GM15510 (cell line): ENCODE results near the gene BAAT.
"Not testable (repeated sequence)": the region's sequence is repeated elsewhere in the genome, so short reads cannot be mapped to it uniquely, and the experiment has no call there.

Source experiments
- POLR2A ChIP-seq: IDR thresholded peaks from 3 replicates; pipeline ENCODE4 v1.6.1; 2011; ENCODE audit warnings: borderline replicate concordance; ENCODE audit not compliant: insufficient read length; ENCODE audit errors: extremely low read depth

BAAT gene

DNA sequence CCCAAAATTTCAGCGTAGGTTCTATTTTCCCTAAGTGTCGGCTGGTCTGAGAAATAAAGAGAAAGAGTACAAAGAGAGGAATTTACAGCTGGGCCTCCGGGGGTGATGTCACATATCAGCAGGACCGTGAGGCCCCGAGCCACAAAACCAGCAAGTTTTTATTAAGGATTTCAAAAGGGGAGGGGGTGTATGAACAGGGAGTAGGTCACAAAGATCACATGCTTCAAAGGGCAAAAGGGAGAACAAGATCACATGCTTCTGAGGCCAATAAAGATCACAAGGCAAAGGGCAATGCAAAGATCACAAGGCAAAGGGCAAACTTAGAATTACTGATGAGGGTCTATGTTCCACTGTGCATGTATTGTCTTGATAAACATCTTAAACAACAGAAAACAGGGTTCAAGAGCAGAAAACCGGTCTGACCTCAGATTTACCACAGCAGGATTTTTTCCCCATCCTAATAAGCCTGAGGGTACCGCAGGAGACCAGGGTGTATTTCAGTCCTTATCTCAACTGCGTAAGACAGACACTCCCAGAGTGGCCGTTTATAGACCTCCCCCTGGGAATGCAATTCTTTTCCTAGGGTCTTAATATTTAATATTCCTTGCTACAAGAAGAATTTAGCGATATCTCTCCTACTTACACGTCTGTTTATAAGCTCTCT is at the start of gene BAAT:
TSS of gene BAAT (minus strand) at position 134 of the 664 bp plus-strand sequence. CDS start 13,602 bp downstream, outside the sequence.
- not testable (repeated sequence) for TF ChIP-seq POLR2A

DNA sequence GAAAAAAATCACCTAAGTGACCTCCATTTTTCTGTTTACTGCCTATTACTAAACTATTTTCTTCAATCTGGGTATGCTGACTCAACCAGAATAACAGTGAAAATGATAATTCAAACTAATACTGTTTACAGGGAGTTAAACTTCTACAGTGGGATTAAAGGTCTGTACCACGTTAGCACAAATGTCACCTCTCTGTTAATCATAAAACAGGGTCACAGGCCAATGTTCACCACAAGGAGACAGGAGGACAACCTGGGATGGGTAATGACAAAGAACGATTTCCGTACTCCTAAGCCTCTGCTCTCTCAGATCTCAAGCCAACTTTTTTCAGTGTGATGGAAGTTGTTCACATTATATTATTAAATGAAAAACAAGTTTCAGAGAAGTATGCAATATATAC is 48.4 kb upstream of the BAAT start:
- no peak for TF ChIP-seq POLR2A

- no peak for TF ChIP-seq POLR2A
Measured at GRCh38 chr9:101432740-101433139, 47.9 kb upstream of the BAAT start.

- TF ChIP-seq POLR2A, result no peak
Measured at GRCh38 chr9:101432171-101432570, 47.4 kb upstream of the BAAT start.

- TF ChIP-seq POLR2A, result no peak
Measured at GRCh38 chr9:101429736-101430135, 44.9 kb upstream of the BAAT start.

- TF ChIP-seq POLR2A, result no peak
Measured at GRCh38 chr9:101428909-101429308, 44.1 kb upstream of the BAAT start.

- no peak for TF ChIP-seq POLR2A
Measured at GRCh38 chr9:101427957-101428655, 43.3 kb upstream of the BAAT start.

GRCh38 chr9:101427358-101427757 is 42.6 kb upstream of the BAAT start:
- no peak for TF ChIP-seq POLR2A

DNA sequence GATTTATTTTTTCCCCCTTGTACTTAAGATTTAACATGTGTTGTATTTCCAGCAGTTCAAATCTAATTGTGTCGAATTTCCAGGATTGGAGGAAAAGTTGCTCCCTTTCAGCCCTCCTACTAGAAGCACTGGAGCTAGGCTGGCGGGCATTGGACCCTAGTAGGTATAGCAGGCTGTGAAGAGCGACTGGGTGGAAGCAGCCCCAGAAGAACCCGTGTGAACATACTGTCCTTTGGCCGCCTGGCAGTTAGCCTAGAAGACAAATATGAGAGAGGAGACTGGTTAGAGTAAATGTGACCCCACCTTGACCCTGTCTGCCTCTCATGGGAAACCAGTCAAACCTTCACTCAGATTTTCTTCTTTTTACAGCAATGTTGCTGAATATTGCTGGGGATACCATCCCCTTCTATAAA is 36.9 kb upstream of the BAAT start:
- TF ChIP-seq POLR2A, result no peak

DNA sequence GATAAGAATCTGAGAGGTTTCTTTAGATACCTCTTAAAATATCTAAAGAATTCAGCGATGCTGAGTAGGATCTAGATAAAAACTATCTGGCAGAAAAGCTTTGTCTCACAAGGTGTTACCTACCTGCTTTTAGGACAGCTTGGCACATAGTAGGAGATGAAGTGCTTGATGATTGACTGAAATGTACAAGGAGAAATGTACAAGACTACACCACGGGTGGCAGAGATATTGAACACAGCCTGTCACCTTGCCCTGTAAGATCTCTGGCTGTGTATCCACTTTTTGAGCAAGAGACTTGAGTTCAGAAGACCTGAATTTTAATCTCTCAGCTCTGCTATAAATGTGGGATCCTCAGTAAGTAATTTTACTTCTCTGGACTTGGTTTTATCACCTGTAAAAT is 35.1 kb upstream of the BAAT start:
- TF ChIP-seq POLR2A, result no peak

GRCh38 chr9:101418518-101419430 is 34.0 kb upstream of the BAAT start:
- TF ChIP-seq POLR2A, result no peak

DNA sequence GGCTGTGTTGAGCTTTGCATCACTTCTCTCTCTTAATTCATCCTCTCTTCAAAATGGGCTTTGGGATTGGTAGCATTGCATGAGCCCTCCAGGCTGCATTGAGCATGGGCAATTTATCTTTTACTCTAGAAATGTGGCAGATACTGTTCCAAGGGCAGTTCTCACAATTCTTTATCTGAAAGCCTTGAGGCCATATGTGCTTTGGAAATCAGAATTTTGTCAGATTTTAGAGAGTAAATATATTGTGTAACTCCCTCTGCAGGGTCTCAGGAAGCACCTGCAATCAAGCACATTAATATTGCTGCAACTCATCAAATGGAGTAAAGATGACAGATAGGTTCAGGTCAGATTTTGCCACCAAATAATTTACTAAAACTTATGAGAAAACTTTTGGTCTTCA is 33.2 kb upstream of the BAAT start:
- TF ChIP-seq POLR2A, result no peak

- no peak for TF ChIP-seq POLR2A
Measured at GRCh38 chr9:101417389-101417788, 32.6 kb upstream of the BAAT start.

DNA sequence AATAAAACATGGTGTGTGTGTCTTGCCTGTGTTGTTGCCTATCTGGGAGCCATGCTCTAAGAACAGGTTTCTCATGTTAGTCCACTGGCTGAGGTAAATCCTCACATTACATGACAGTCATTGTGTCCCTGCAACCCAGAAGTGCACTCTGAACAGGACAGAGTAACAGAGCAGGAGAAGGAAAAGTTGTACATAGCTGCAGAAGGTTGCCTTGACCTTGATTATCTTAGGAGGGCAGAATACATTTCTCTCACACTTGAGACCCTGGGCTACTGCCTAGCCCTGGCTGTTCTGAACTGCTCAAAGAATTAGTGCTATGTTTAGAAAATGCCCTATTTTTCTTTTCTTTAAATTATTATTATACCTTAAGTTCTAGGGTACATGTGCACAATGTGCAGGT is 30.8 kb upstream of the BAAT start:
- no peak for TF ChIP-seq POLR2A

- no peak for TF ChIP-seq POLR2A
Measured at GRCh38 chr9:101414839-101415238, 30.0 kb upstream of the BAAT start.
